Measurements from ENCODE around the gene COL6A6.

The COL6A6 gene

GRCh38 chr3:130504701-130505100 lies 12.3 kb upstream of the COL6A6 start:
- no peak overlapping the region for H2AFZ ChIP-seq (ENCODE audit: low read length)
- no peak overlapping the region for H3K4me2 ChIP-seq (ENCODE audit: low read length)
- no peaks in the 10 kb centered on the region for H3K9me2 ChIP-seq (ENCODE audit: low read depth, low read length)
- H3F3A ChIP-seq (ENCODE audit: insufficient read depth, low read length), result no peaks in the 10 kb centered on the region
- H3K9ac ChIP-seq (ENCODE audit: low read length), result no peak overlapping the region
- no peaks in the 10 kb centered on the region for H3K36me3 ChIP-seq (ENCODE audit: insufficient read depth, low read length)
- H3K79me2 ChIP-seq (ENCODE audit: insufficient read depth, low read length), result no peaks in the 10 kb centered on the region
- H3K27me3 ChIP-seq (ENCODE audit: insufficient read depth, low read length), result no peaks in the 10 kb centered on the region
- H3K27ac ChIP-seq (ENCODE audit: low read depth, low read length, poor library complexity, severe bottlenecking), result no peak overlapping the region
- H3K9me3 ChIP-seq (ENCODE audit: low read length), result no peaks in the 10 kb centered on the region
- H4K20me1 ChIP-seq (ENCODE audit: insufficient read depth, low read length), result no peaks in the 10 kb centered on the region
- no peak overlapping the region for H3K4me3 ChIP-seq (ENCODE audit: low read depth, low read length, poor library complexity, severe bottlenecking)
- no peak for TF ChIP-seq CTCF (IDR thresholded peaks at IDR 0.05; ENCODE audit: low read length)
- no peak for TF ChIP-seq EZH2 (IDR thresholded peaks at IDR 0.05; ENCODE audit: borderline replicate concordance, low read length)
- H3K4me1 ChIP-seq (ENCODE audit: insufficient read depth, low read length, severe bottlenecking), result no peaks in the 10 kb centered on the region

DNA sequence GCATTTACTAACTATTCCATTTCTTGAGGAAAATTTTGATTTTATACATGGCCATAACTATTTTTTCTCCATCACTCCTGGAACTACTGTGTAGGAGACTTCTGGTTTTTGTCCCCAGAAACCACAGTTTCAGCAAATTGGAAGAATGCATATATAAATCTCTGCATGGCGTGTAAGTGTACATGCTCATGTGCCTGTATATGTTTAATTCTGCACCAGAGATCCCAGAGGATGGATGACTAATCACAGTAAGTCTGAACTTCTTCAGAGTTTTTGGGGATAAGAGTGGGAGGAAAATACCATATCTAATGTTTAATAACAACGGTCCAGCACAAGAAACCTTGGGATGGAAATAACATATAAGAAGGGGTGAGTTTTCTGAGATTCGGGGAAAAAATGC lies 10.9 kb upstream of the COL6A6 start:
- no peaks in the 10 kb centered on the region for H3K4me1 ChIP-seq (ENCODE audit: insufficient read depth, low read length, severe bottlenecking)
- H3K36me3 ChIP-seq (ENCODE audit: insufficient read depth, low read length), result no peaks in the 10 kb centered on the region
- H3K4me3 ChIP-seq (ENCODE audit: low read depth, low read length, poor library complexity, severe bottlenecking), result no peak overlapping the region
- no peak overlapping the region for H3K9ac ChIP-seq (ENCODE audit: low read length)
- H2AFZ ChIP-seq (ENCODE audit: low read length), result no peak overlapping the region
- no peak overlapping the region for H3K4me2 ChIP-seq (ENCODE audit: low read length)
- no peaks in the 10 kb centered on the region for H4K20me1 ChIP-seq (ENCODE audit: insufficient read depth, low read length)
- H3K27me3 ChIP-seq (ENCODE audit: insufficient read depth, low read length), result no peaks in the 10 kb centered on the region
- no peaks in the 10 kb centered on the region for H3F3A ChIP-seq (ENCODE audit: insufficient read depth, low read length)
- no peaks in the 10 kb centered on the region for H3K9me2 ChIP-seq (ENCODE audit: low read depth, low read length)
- TF ChIP-seq CTCF (IDR thresholded peaks at IDR 0.05; ENCODE audit: low read length) (no peak), EZH2 (IDR thresholded peaks at IDR 0.05; ENCODE audit: borderline replicate concordance, low read length) (no peak)
- no peaks in the 10 kb centered on the region for H3K79me2 ChIP-seq (ENCODE audit: insufficient read depth, low read length)
- H3K27ac ChIP-seq (ENCODE audit: low read depth, low read length, poor library complexity, severe bottlenecking), result no peak overlapping the region
- H3K9me3 ChIP-seq (ENCODE audit: low read length), result no peaks in the 10 kb centered on the region

DNA sequence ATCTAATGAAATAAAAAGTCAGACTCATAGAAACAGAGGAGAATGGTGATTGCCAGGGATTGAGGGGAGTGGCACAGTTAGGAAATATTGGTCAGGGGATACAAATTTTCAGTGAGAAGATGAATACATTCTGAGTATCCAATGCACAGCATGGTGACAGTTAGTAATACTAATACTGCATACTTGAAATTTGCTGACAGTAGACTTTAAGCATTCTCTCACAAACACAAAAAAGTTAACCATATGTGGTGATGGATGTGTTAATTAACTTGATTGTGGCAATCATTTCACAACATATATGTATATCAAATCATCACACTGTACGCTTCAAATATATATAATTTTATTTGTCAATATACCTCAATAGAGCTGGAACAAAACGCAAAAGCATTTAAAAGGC lies 9.2 kb upstream of the COL6A6 start:
- H3F3A ChIP-seq (ENCODE audit: insufficient read depth, low read length), result no peaks in the 10 kb centered on the region
- no peak overlapping the region for H3K4me2 ChIP-seq (ENCODE audit: low read length)
- no peak overlapping the region for H2AFZ ChIP-seq (ENCODE audit: low read length)
- no peaks in the 10 kb centered on the region for H3K4me1 ChIP-seq (ENCODE audit: insufficient read depth, low read length, severe bottlenecking)
- no peaks in the 10 kb centered on the region for H3K9me3 ChIP-seq (ENCODE audit: low read length)
- no peaks in the 10 kb centered on the region for H3K9me2 ChIP-seq (ENCODE audit: low read depth, low read length)
- no peak overlapping the region for H3K4me3 ChIP-seq (ENCODE audit: low read depth, low read length, poor library complexity, severe bottlenecking)
- H3K9ac ChIP-seq (ENCODE audit: low read length), result no peak overlapping the region
- H3K27ac ChIP-seq (ENCODE audit: low read depth, low read length, poor library complexity, severe bottlenecking), result no peak overlapping the region
- no peaks in the 10 kb centered on the region for H3K27me3 ChIP-seq (ENCODE audit: insufficient read depth, low read length)
- TF ChIP-seq CTCF (IDR thresholded peaks at IDR 0.05; ENCODE audit: low read length) (no peak), EZH2 (IDR thresholded peaks at IDR 0.05; ENCODE audit: borderline replicate concordance, low read length) (no peak)
- H3K36me3 ChIP-seq (ENCODE audit: insufficient read depth, low read length), result no peaks in the 10 kb centered on the region
- no peaks in the 10 kb centered on the region for H3K79me2 ChIP-seq (ENCODE audit: insufficient read depth, low read length)
- H4K20me1 ChIP-seq (ENCODE audit: insufficient read depth, low read length), result no peaks in the 10 kb centered on the region
